Activated T-cell treated with anti-CD3 and anti-CD28 coated beads, Interleukin-2, amount 50 U/mL, for 4 hours (primary cell): ENCODE data around the gene KLK1. TPM values are rescaled to one million over a fixed set of nuclear protein-coding genes. Genes with fewer than 3 reads are reported as not detected.
"Not testable (repeated sequence)": the region's sequence is repeated elsewhere in the genome, so short reads cannot be mapped to it uniquely, and the experiment has no call there.

ENCODE experiments used
- ATAC-seq, 2 donors: fragments of 200-7000 bp; cut with Tn5 transposase; one replicate each; pipeline ENCODE4 v1.10.0; 2021
- DNase-seq: peaks from one replicate; pipeline ENCODE4 v3.0.0-alpha.2; 2020
- H3K27me3 Mint-ChIP-seq: one replicate; pipeline ENCODE4 v1.8.0; 2021; ENCODE audit warnings: low read depth, mixed read lengths
- H3K36me3 Mint-ChIP-seq: one replicate; pipeline ENCODE4 v1.8.0; 2022; ENCODE audit warnings: mixed read lengths; ENCODE audit not compliant: insufficient read depth
- H3K4me1 Mint-ChIP-seq: one replicate; pipeline ENCODE4 v1.8.0; 2021; ENCODE audit warnings: low read depth, mixed read lengths
- H3K4me3 Mint-ChIP-seq: one replicate; pipeline ENCODE4 v1.8.0; 2021; ENCODE audit warnings: mild to moderate bottlenecking, moderate library complexity, mixed read lengths
- H3K9me3 Mint-ChIP-seq: one replicate; pipeline ENCODE4 v1.8.0; 2021; ENCODE audit warnings: mixed read lengths
- total RNA-seq, 3 donors: library from RNA; stranded (reverse); gene quantifications; one replicate each; pipeline ENCODE4 v1.2.1, GENCODE V29; 2021

KLK1 gene
- total RNA-seq, 3 donors from 2014 or later, result 0.58 to 1.1 (median 0.71) TPM

DNA sequence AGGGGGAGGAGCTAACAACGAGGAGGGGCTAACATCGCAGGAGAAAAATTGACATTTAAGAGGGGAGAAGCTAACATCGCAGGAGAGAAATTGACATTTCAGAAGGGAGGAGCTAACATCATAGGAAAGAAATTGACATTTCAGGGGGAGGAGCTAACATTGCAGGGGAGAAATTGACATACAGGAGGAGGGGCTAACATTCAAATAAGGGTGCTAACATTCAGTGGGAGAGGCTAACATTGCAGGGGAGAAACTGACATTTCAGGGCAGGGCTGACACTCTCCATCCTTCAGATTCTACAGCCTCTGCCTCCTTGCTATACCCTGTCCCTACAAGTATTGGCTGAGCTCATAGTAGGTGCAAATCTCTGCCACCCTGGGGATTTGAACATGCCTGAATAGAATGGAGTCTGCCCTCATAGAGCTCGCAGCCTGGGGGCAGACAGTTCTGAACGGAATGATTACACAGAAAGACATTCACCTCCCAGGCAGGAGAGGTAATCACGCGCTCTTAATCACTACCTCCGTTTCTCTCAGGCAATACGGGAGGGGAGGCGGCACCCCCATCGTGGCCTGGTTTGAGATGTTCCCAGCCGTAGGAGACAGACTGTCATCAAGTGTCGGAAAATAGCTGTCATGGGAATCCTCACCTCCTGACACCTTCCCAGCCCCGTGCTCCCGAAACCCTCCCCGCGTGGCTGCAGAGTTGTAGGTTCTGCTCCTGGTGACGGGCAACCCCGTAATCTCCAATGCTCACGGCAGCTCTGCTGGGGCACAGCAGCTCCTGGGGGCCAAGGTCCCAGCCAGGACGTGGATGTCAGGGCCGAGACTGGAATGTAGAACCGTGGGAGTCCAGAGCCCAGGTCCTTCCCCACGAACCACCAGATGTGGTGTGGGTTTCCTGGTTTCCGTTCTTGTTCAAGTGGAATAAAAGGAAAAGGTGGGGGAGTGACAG is 43.8 kb downstream of the KLK1 start:
- H3K4me3 Mint-ChIP-seq, result no peak overlapping the region
- peaks cover 75% of the 10 kb centered on the region for H3K27me3 Mint-ChIP-seq
- no peaks in the 10 kb centered on the region for H3K9me3 Mint-ChIP-seq
- H3K36me3 Mint-ChIP-seq, result no peaks in the 10 kb centered on the region
- ATAC-seq (no peak), DNase-seq (no peak)
- peaks cover 8% of the 10 kb centered on the region for H3K4me1 Mint-ChIP-seq

DNA sequence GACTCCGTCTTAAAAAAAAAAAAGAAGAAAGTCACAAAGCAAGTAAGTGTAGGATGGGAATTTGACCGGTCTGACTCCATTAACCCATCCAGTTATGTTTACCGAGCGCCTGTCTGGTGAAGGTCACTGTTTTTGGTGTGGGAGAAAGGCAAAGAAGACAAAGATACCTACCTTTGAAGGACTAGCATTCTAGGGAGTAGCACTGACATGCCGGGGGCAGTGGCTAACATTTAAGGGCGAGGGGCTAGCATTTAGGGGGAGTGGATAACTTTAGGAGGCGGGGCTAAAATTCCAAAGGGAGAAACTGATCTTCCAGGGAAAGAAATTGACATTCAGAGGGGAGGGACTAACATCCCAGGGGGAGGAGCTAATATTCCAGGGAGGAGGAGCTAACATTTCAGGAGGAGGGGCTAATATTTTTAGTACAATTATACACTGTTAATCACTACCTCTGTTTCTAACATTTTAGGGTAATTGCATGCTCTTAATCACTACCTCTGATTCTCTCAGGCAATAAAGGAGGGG is 44.6 kb downstream of the KLK1 start:
- ATAC-seq (no peak), DNase-seq (no peak)
- H3K4me3 Mint-ChIP-seq, result no peak overlapping the region
- H3K9me3 Mint-ChIP-seq, result no peaks in the 10 kb centered on the region
- H3K4me1 Mint-ChIP-seq, result peaks cover 8% of the 10 kb centered on the region
- H3K36me3 Mint-ChIP-seq, result no peaks in the 10 kb centered on the region
- peaks cover 81% of the 10 kb centered on the region for H3K27me3 Mint-ChIP-seq

DNA sequence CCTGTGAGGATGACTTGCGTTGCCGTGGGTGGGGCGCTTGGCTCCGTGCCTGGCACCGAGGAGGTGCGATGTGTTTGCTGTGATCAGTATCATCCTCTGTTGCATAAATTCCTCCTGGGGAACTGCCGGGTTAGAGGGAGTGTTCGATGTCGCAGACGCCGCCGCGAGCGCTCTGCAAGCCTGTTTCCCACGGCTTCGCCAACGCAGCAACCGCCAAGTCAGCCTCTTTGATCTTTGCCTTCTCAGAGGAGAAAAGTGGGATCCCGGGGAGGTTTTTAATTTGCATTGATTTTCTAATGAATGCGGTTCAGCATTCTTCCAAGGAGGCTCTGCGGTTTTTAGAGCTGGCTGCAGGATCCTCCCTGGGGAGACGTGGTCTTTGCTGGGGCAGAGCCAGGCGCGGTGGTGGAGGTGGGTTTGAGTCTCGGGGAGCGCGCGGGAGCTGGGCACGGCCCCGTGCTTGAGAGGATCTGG is 45.7 kb downstream of the KLK1 start:
- H3K36me3 Mint-ChIP-seq, result no peaks in the 10 kb centered on the region
- ATAC-seq (peak in 1 of 2 donors; percentile 25), DNase-seq (no peak)
- no peaks in the 10 kb centered on the region for H3K9me3 Mint-ChIP-seq
- no peak overlapping the region for H3K4me3 Mint-ChIP-seq
- H3K4me1 Mint-ChIP-seq, result peaks cover 2% of the 10 kb centered on the region
- H3K27me3 Mint-ChIP-seq, result peaks cover 76% of the 10 kb centered on the region

DNA sequence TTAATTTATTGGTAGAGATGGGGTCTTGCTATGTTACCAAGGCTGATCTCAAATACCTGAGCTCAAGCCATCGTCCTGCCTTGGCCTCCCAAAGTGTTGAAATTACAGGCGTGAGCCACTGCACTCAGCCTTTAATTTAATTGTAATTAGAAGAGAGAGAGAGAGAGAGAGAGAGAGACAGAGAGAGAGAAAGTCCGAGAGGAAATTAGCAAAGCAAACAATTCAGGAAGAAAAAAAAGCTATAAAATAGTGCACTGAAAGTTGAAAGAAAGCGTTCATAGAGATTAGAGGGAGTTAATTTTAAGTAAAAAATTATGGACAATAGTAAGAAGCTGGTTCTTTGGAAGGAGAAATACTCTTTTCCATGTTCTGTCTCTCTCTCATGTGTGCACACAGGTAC is 46.3 kb downstream of the KLK1 start:
- Mint-ChIP-seq H3K36me3 (no peaks in the 10 kb centered on the region), H3K9me3 (no peaks in the 10 kb centered on the region), H3K4me1 (peaks cover 2% of the 10 kb centered on the region), H3K27me3 (peaks cover 70% of the 10 kb centered on the region), H3K4me3 (no peak overlapping the region)
- no peak for ATAC-seq
- DNase-seq, result no peak

DNA sequence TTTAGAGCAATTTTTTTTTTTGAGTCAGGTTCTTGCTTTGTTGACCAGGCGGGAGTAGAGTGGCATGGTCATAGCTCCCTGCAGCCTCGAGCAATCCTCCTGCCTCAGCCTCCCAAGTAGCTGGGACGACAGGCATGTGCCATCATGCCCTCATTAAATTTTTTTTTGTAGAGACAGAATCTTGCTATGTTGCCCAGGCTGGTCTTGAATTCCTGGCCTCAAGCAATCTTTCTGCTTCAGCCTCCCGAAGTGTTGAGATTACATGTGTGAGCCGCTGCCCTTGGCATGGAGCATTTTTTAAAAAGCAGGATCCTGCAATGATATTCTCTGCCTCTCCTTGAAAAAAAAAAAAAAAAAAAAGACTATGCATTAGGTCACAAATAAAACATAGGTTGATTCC is 47.5 kb downstream of the KLK1 start:
- no peaks in the 10 kb centered on the region for H3K36me3 Mint-ChIP-seq
- no peak overlapping the region for H3K4me3 Mint-ChIP-seq
- DNase-seq, result no peak
- peaks cover 66% of the 10 kb centered on the region for H3K27me3 Mint-ChIP-seq
- peaks cover 2% of the 10 kb centered on the region for H3K4me1 Mint-ChIP-seq
- no peaks in the 10 kb centered on the region for H3K9me3 Mint-ChIP-seq
- ATAC-seq, result no peak

DNA sequence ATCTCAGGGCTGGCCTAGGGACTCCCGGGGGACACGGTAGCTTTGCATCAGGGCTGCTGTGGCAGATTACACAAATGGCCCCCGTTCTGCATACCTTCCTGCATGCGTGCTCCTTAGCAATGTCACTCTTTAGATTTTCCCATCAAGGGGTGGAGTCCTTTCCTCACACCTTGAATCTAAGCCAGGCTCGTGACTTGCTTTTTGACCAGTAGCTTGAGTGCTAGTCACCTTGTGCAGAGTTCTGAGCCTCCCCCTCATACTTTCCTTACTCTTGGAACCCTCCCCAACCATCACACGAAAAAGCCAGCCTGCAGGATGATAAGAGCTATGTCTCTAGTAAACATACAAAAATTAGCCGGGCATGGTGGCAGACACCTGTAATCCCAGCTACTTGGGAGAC is 50.1 kb downstream of the KLK1 start:
- not testable (repeated sequence) for H3K4me1 Mint-ChIP-seq, H3K36me3 Mint-ChIP-seq, H3K4me3 Mint-ChIP-seq, ATAC-seq, DNase-seq, H3K9me3 Mint-ChIP-seq
- peaks cover 44% of the 10 kb centered on the region for H3K27me3 Mint-ChIP-seq

DNA sequence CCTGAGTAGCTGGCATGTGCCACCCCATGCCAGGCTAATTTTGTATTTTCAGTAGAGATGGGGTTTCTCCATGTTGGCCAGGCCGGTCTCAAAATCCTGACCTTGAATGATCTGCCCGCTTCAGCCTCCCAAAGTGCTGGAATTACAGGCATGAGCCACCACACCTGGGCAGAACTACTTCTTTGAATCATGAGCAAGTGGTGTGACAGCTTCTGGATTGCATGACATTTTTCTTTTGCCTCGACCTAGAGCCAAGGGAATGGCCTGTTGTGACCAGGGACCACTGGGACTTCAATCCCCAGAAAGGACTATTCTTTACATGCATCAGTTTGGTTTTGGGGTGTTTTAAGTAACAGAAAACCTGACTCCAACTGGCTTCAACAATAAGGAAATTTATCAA is 50.7 kb downstream of the KLK1 start:
- not testable (repeated sequence) for H3K36me3 Mint-ChIP-seq, H3K9me3 Mint-ChIP-seq, DNase-seq, H3K4me3 Mint-ChIP-seq, H3K4me1 Mint-ChIP-seq, ATAC-seq
- peaks cover 42% of the 10 kb centered on the region for H3K27me3 Mint-ChIP-seq

DNA sequence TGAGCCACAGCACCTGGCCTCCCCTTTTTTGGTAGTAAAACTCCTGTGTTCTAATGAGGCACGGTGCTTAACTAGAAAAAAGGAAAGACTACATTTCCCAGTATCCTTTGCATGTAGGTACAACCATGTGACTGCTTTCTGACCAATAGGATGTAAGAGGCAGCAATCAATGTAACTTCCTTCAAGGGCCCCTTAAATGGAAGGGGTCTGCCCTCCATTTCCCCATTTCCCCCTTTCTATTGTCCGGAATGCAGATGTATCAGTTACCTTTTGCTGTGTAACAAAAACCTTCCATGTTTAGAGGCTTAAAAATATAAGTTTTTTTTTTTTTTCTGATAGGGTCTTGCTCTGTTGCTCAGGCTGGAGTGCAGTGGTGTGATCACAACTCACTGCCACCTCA is 51.1 kb downstream of the KLK1 start:
- Mint-ChIP-seq H3K27me3 (peaks cover 38% of the 10 kb centered on the region), H3K4me1 (no peaks in the 10 kb centered on the region), H3K36me3 (no peaks in the 10 kb centered on the region), H3K9me3 (no peaks in the 10 kb centered on the region), H3K4me3 (no peak overlapping the region)
- DNase-seq (no peak), ATAC-seq (no peak)

DNA sequence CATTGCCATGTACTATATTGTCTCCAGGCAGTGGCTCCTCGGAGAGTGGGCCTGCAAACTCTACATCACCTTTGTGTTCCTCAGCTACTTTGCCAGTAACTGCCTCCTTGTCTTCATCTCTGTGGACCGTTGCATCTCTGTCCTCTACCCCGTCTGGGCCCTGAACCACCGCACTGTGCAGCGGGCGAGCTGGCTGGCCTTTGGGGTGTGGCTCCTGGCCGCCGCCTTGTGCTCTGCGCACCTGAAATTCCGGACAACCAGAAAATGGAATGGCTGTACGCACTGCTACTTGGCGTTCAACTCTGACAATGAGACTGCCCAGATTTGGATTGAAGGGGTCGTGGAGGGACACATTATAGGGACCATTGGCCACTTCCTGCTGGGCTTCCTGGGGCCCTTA is 52.7 kb downstream of the KLK1 start:
- H3K4me3 Mint-ChIP-seq, result no peak overlapping the region
- ATAC-seq (no peak), DNase-seq (no peak)
- H3K4me1 Mint-ChIP-seq, result no peaks in the 10 kb centered on the region
- peaks cover 37% of the 10 kb centered on the region for H3K27me3 Mint-ChIP-seq
- H3K9me3 Mint-ChIP-seq, result no peaks in the 10 kb centered on the region
- no peaks in the 10 kb centered on the region for H3K36me3 Mint-ChIP-seq

DNA sequence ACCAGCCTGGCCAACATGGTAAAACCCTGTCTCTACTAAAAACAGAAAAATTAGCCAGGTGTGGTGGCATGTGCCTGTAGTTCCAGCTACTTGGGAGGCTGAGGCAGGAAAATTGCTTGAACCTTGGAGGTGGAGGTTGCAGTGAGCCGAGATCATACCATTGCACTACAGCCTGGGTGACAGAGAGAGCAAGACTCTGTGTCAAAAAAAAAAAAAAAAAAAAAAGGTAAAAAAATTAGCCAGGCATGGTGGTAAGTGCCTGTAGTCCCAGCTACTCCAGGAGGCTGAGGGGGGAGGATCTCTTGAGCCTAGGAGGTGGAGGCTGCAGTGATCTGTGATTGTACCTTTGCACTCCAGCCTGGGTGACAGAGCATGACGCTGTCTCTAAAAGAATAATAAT is 53.4 kb downstream of the KLK1 start, which contains the start of gene GPR32:
TSS of gene GPR32 (plus strand) at position 301 of the 400 bp plus-strand sequence. CDS start 137 bp downstream, outside the sequence.
- H3K27me3 Mint-ChIP-seq, result peaks cover 31% of the 10 kb centered on the region
- H3K9me3 Mint-ChIP-seq, H3K4me3 Mint-ChIP-seq, ATAC-seq, DNase-seq, H3K4me1 Mint-ChIP-seq, H3K36me3 Mint-ChIP-seq: not testable (repeated sequence)

Other genes starting within 250 kb of the KLK1 start
- 1 to 10 TPM in 1 of 3 donors, under 1 TPM in 2; 0.35 to 1.2 (median 0.66) TPM for gene SYT3, start 183.9 kb downstream of the KLK1 start, total RNA-seq
- gene C19orf81, start 174.3 kb downstream of the KLK1 start, total RNA-seq, result under 1 TPM in 1 of 3 donors, not detected in 2; 0.95 TPM
- under 1 TPM in 1 of 3 donors, not detected in 2; 0.03 TPM for gene SHANK1, start 104.0 kb downstream of the KLK1 start, total RNA-seq
- 1 to 10 TPM in 2 of 3 donors, under 1 TPM in 1; 0.52 to 1.4 (median 1.4) TPM for gene CLEC11A, start 100.4 kb downstream of the KLK1 start, total RNA-seq
- gene GPR32, start 53.3 kb downstream of the KLK1 start, total RNA-seq, result not detected
- not detected for gene ACP4, start 33.4 kb downstream of the KLK1 start, total RNA-seq
- not detected for gene KLK15, start 9.8 kb upstream of the KLK1 start, total RNA-seq
- not detected for gene KLK3, start 31.1 kb upstream of the KLK1 start, total RNA-seq
- gene KLK2, start 49.7 kb upstream of the KLK1 start, total RNA-seq, result not detected
- gene KLK4, start 87.6 kb upstream of the KLK1 start, total RNA-seq, result not detected
- gene KLK5, start 129.3 kb upstream of the KLK1 start, total RNA-seq, result not detected
- not detected for gene KLK6, start 145.8 kb upstream of the KLK1 start, total RNA-seq
- not detected for gene KLK7, start 160.1 kb upstream of the KLK1 start, total RNA-seq
- gene KLK8, start 177.8 kb upstream of the KLK1 start, total RNA-seq, result not detected
- gene KLK10, start 195.9 kb upstream of the KLK1 start, total RNA-seq, result not detected
- under 1 TPM in 1 of 3 donors, not detected in 2; 0.24 TPM for gene KLK11, start 202.8 kb upstream of the KLK1 start, total RNA-seq
- not detected for gene KLK12, start 211.2 kb upstream of the KLK1 start, total RNA-seq
- not detected for gene KLK13, start 241.3 kb upstream of the KLK1 start, total RNA-seq